GM21381 (cell line): ENCODE data around the gene TCF3.

Experiments used
- ATAC-seq: cut with Tn5 transposase; IDR thresholded peaks from one replicate; pipeline ENCODE4 v1.9.1; 2021; ENCODE audit warnings: mild to moderate bottlenecking, moderate library complexity; ENCODE audit not compliant: unreplicated experiment

TCF3 gene

GRCh38 chr19:1613146-1613545 lies 39.3 kb downstream of the TCF3 start:
- ATAC-seq: no peak

- ATAC-seq: no peak
Measured at GRCh38 chr19:1612114-1613086, 40.0 kb downstream of the TCF3 start.

- ATAC-seq: no peak
Measured at GRCh38 chr19:1611353-1611752, 41.1 kb downstream of the TCF3 start.

- ATAC-seq: no peak
Measured at GRCh38 chr19:1610579-1610978, 41.8 kb downstream of the TCF3 start.

- no peak for ATAC-seq
Measured at GRCh38 chr19:1609680-1610474, 42.5 kb downstream of the TCF3 start.

- ATAC-seq: no peak
Measured at GRCh38 chr19:1609103-1609396, 43.4 kb downstream of the TCF3 start.

GRCh38 chr19:1608359-1609102 lies 43.9 kb downstream of the TCF3 start:
- no peak for ATAC-seq

- ATAC-seq: no peak
Measured at GRCh38 chr19:1606138-1606651, 46.2 kb downstream of the TCF3 start.

- ATAC-seq: peak; percentile 84
Measured at GRCh38 chr19:1605236-1606137, 46.9 kb downstream of the TCF3 start, which contains the start of gene UQCR11. Gene UQCR11, minus strand, starts transcription at chr19:1605462. Its CDS starts 53 bp downstream, at chr19:1605409.

- no peak for ATAC-seq
Measured at GRCh38 chr19:1602091-1602707, 50.2 kb downstream of the TCF3 start.

- no peak for ATAC-seq
Measured at GRCh38 chr19:1601613-1602064, 50.8 kb downstream of the TCF3 start.

GRCh38 chr19:1599460-1599846 lies 53.0 kb downstream of the TCF3 start:
- no peak for ATAC-seq

GRCh38 chr19:1598777-1599459 lies 53.5 kb downstream of the TCF3 start:
- ATAC-seq: no peak

GRCh38 chr19:1593501-1593772 lies 59.0 kb downstream of the TCF3 start:
- ATAC-seq: no peak

GRCh38 chr19:1592755-1593500 lies 59.5 kb downstream of the TCF3 start, which contains the start of gene MBD3:
Gene MBD3, minus strand, starts transcription at chr19:1592865. Its CDS starts 234 bp downstream, at chr19:1592631.
- peak; percentile 60 for ATAC-seq

GRCh38 chr19:1592024-1592754 lies 60.2 kb downstream of the TCF3 start:
- peak; percentile 65 for ATAC-seq

GRCh38 chr19:1591421-1592023 lies 60.9 kb downstream of the TCF3 start:
- no peak for ATAC-seq
